Activated B cell treated with CpG ODN at 0.5 μM for 24 hours (primary cell): ENCODE data around the gene LRRK1. TPM values are rescaled to one million over a fixed set of nuclear protein-coding genes. Genes with fewer than 3 reads are reported as not detected.

Source experiments
- ATAC-seq: fragments of 200-7000 bp; cut with Tn5 transposase; one replicate; pipeline ENCODE4 v1.10.0; 2021; ENCODE audit warnings: low read depth, mild to moderate bottlenecking, moderate library complexity
- CTCF ChIA-PET: fragments of 350-600 bp; sonication (Branson Sonifier 250); formaldehyde crosslinking; loops from one replicate; lab custom pipeline; 2021; ENCODE audit warnings: antibody characterized with exemption; lab: Charles Lee
- POLR2A ChIA-PET: fragments of 350-600 bp; sonication (Branson Sonifier 250); formaldehyde crosslinking; loops from one replicate; lab custom pipeline; 2021; ENCODE audit warnings: antibody characterized with exemption; lab: Charles Lee
- DNase-seq: peaks from one replicate; pipeline ENCODE4 v3.0.0; 2022
- H3K27ac Mint-ChIP-seq: one replicate; pipeline ENCODE4 v1.8.0; 2020; ENCODE audit warnings: mixed read lengths
- H3K27me3 Mint-ChIP-seq: one replicate; pipeline ENCODE4 v1.8.0; 2021; ENCODE audit warnings: mixed read lengths
- H3K36me3 Mint-ChIP-seq: one replicate; pipeline ENCODE4 v1.8.0; 2021; ENCODE audit warnings: low read depth, mixed read lengths
- H3K4me1 Mint-ChIP-seq: one replicate; pipeline ENCODE4 v1.8.0; 2021; ENCODE audit warnings: mixed read lengths
- H3K4me3 Mint-ChIP-seq: one replicate; pipeline ENCODE4 v1.8.0; 2020; ENCODE audit warnings: mild to moderate bottlenecking, mixed read lengths
- H3K9me3 Mint-ChIP-seq: one replicate; pipeline ENCODE4 v1.8.0; 2020; ENCODE audit warnings: mixed read lengths
- intact Hi-C: fragments of 100-400 bp; cut with micrococcal nuclease; formaldehyde crosslinking; loops from one replicate; pipeline ENCODE4 v1.15.1; 2024
- total RNA-seq: library from RNA; stranded (reverse); gene quantifications from 2 replicates; pipeline ENCODE4 v1.2.3, GENCODE V29; 2022
- TF ChIP-seq, protein P1 (sequence below): fragments of 200-600 bp; IDR thresholded peaks from one replicate; pipeline ENCODE4 v1.8.0; 2022; ENCODE audit warnings: antibody characterized with exemption, mild to moderate bottlenecking

Gene LRRK1
- total RNA-seq, 1 donor from 2014 or later, result 43.5 TPM

DNA sequence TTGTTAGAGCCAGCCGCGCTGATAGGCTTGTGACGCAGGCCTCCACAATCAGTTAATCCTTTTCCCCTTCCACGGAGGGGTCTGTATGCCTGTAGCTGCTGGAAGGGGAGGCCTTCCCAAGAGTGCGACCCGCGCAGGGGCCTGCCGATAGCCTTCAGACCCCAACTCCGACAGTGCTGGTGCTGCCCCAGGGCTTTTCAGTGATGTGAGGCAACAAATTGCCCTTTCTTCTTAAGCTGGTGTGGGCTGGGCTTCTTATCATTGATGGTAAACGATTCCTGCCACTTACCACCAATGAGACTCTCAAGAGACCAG is 189.3 kb downstream of the LRRK1 start:
- H3K27me3 Mint-ChIP-seq, result no peaks in the 10 kb centered on the region
- DNase-seq, result no peak
- no peak overlapping the region for H3K27ac Mint-ChIP-seq
- intact Hi-C loops, result no loop called here
- TF ChIP-seq, protein P1, sequence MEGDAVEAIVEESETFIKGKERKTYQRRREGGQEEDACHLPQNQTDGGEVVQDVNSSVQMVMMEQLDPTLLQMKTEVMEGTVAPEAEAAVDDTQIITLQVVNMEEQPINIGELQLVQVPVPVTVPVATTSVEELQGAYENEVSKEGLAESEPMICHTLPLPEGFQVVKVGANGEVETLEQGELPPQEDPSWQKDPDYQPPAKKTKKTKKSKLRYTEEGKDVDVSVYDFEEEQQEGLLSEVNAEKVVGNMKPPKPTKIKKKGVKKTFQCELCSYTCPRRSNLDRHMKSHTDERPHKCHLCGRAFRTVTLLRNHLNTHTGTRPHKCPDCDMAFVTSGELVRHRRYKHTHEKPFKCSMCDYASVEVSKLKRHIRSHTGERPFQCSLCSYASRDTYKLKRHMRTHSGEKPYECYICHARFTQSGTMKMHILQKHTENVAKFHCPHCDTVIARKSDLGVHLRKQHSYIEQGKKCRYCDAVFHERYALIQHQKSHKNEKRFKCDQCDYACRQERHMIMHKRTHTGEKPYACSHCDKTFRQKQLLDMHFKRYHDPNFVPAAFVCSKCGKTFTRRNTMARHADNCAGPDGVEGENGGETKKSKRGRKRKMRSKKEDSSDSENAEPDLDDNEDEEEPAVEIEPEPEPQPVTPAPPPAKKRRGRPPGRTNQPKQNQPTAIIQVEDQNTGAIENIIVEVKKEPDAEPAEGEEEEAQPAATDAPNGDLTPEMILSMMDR, result no peak
- POLR2A ChIA-PET, result no interaction called here
- H3K9me3 Mint-ChIP-seq, result no peaks in the 10 kb centered on the region
- no peaks in the 10 kb centered on the region for H3K4me1 Mint-ChIP-seq
- CTCF ChIA-PET, result no interaction called here
- ATAC-seq, result no peak
- H3K36me3 Mint-ChIP-seq, result no peaks in the 10 kb centered on the region
- no peak overlapping the region for H3K4me3 Mint-ChIP-seq

DNA sequence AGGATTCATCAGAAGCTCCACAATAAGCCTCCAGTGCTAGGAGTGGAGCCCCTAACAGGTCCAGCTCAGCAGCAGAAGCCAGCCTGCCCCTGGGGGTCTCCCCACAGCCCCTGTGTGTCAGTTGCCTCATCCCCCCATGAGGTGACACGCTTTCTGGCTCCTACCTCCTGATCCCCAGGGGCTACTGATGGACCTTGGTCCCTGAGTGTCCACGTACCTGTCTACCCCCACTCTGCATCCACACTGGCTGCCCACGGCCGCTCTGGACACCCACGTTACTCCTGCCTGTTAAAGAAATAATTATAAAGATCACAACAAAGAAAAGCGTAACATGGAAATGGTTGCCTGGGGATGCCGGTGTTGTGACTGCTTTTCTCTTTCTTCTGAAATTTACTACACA is 189.6 kb downstream of the LRRK1 start:
- ChIA-PET CTCF (no interaction called here), POLR2A (no interaction called here)
- H3K4me3 Mint-ChIP-seq, result no peak overlapping the region
- H3K4me1 Mint-ChIP-seq, result no peaks in the 10 kb centered on the region
- H3K27ac Mint-ChIP-seq, result no peak overlapping the region
- H3K27me3 Mint-ChIP-seq, result no peaks in the 10 kb centered on the region
- intact Hi-C loops, result no loop called here
- H3K9me3 Mint-ChIP-seq, result no peaks in the 10 kb centered on the region
- TF ChIP-seq, protein P1, result no peak
- DNase-seq (no peak), ATAC-seq (no peak)
- no peaks in the 10 kb centered on the region for H3K36me3 Mint-ChIP-seq

DNA sequence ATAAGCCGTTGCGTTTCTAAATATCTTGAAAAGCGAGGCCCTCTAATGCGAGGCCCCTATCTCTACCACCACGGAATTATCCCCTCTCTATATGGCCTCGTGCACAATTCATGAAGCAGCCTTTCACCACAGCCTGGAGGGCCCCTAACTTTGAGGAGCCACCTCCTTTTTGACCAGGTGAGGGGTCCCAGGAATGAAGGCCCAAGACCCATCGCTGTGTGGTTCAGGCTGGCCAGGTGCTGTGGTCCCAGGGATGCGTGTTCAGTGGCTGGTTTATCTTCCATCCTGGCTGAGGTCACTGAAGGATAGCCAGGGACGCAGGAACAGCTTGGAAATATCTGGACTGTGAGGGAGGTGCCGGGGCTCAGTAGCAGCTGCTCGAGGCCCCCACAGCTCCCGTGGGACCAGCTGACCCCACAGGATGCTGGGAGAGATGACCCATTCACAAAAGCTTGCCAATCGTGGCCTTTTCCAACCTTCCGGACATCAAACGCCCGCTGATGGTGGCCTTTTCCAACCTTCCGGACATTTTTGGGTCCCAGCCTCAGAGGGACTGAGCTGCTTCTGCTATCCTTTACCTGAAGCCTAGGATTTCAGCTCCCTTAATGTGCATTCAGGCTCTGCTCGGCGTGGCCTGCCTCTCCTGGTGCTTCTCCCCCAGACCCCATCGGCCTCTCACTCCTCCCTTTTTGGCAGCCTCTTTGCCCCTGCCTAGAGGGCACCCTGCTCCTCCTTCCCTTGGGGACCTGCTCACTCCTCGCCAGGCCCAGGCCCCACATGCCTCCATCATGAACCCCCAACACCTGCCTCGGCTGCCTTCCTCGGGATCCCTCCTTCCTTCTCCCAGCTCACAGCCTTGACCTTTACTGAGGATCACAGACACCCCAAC is 191.8 kb downstream of the LRRK1 start:
- TF ChIP-seq, protein P1, result no peak
- H3K4me3 Mint-ChIP-seq, result no peak overlapping the region
- ATAC-seq (no peak), DNase-seq (no peak)
- H3K4me1 Mint-ChIP-seq, result peaks cover under 1% of the 10 kb centered on the region
- CTCF ChIA-PET, result no interaction called here
- peaks cover 1% of the 10 kb centered on the region for H3K27me3 Mint-ChIP-seq
- POLR2A ChIA-PET, result no interaction called here
- no peak overlapping the region for H3K27ac Mint-ChIP-seq
- no peaks in the 10 kb centered on the region for H3K9me3 Mint-ChIP-seq
- no peaks in the 10 kb centered on the region for H3K36me3 Mint-ChIP-seq
- intact Hi-C loops, result no loop called here

DNA sequence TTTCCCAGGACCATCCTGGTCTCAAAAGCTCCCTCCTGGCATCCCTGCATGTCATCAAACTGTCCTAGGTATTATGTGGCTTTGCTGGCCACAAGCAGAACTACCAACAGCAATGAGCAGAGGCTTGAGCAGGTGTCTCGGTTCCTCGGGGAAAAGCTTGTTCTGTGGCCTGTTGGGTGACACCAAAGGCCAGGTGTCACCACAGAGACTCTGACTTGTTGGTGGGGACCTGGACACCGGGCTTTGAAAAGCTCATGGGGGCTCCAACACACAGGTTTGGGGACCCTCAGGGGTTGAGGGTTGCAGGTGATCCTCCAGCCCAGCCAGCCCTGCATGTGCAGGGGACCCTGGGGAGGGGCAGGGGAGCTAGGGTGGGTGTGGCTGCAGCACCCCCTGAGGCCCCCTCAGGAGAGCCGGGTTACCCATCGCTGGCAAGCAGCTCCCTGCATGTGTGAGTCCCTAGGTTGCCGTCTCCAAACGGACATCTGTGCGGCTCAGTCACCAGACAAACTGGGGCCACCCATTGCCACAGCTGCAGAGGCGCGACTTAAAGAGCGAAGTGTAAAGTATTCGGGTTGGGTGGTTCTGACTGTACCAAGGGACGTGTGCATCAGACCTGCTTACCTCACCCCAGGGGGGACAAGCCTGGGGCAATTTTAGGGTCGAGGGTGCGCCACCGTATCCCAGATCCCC is 192.6 kb downstream of the LRRK1 start:
- Mint-ChIP-seq H3K27me3 (peaks cover 4% of the 10 kb centered on the region), H3K27ac (no peak overlapping the region), H3K9me3 (no peaks in the 10 kb centered on the region), H3K36me3 (no peaks in the 10 kb centered on the region), H3K4me3 (no peak overlapping the region), H3K4me1 (peaks cover 6% of the 10 kb centered on the region)
- intact Hi-C loops, result no loop called here
- POLR2A ChIA-PET, result no interaction called here
- TF ChIP-seq, protein P1, result no peak
- ATAC-seq (no peak), DNase-seq (no peak)
- CTCF ChIA-PET, result no interaction called here

DNA sequence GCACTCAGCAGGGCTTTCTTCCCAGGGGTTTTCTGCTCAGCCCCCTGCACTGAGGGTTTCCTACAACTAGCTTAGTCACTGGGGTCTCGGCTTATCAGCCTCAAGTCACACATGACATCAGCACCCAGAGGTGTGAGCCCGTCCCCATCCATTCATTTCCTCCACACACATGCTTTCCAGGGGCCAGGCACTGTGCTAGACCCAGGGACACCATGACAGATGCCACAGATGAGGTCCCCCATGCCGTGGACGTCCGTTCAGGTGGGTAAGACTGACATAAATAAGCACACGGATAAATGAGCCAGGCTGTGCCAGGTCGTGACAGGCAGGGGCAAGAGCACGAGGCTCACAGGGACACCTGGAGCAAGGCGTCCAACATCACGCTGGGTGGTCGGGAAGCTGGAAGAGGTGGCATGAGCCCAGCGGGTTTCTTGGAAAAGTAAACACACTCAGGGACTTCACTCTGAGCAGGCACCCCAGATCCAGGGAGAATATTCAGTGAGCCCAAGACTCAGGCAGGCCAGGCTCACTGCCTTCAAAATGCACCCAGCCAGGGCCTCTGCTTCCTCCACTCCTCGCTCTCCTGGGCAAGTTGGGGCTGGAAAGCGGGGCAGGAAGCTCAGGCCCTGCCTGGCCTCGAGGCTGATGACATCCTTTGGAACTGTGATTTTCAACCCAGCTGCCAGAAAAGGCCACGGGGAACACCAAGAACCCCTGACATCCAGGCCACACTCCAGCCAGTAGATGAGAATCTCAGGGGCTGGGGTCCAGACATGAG is 193.4 kb downstream of the LRRK1 start:
- Mint-ChIP-seq H3K4me1 (peaks cover 6% of the 10 kb centered on the region), H3K27ac (no peak overlapping the region), H3K36me3 (no peaks in the 10 kb centered on the region), H3K27me3 (peaks cover 4% of the 10 kb centered on the region), H3K9me3 (no peaks in the 10 kb centered on the region), H3K4me3 (no peak overlapping the region)
- TF ChIP-seq, protein P1, result no peak
- ATAC-seq, result no peak
- intact Hi-C loops, result no loop called here
- DNase-seq, result no peak
- CTCF ChIA-PET, result no interaction called here
- POLR2A ChIA-PET, result no interaction called here
